Renal cortical epithelial cell (primary cell): ENCODE data around the gene MTOR. TPM values are rescaled to one million over a fixed set of nuclear protein-coding genes. Genes with fewer than 3 reads are reported as not detected.
"Not testable (repeated sequence)": the region's sequence is repeated elsewhere in the genome, so short reads cannot be mapped to it uniquely, and the experiment has no call there.

Experiments
- DNase-seq: peaks from one replicate; pipeline ENCODE4 v3.0.0-alpha.2; 2011; ENCODE audit warnings: low read depth
- total RNA-seq: library from RNA; depleted of rRNA; stranded (reverse); fragments of >200 nt; gene quantifications from 2 replicates; pipeline ENCODE4 v1.2.3, GENCODE V29; 2014

The MTOR gene
- total RNA-seq, 1 donor from 2014 or later: 105 TPM

- DNase-seq: not testable (repeated sequence)
Measured at GRCh38 chr1:11063937-11064537, 198.3 kb downstream of the MTOR start.

GRCh38 chr1:11062965-11063401, 199.4 kb downstream of the MTOR start:
- DNase-seq: peak; percentile 46

GRCh38 chr1:11061652-11062365, 200.5 kb downstream of the MTOR start:
- no peak for DNase-seq

- peak; percentile 68 for DNase-seq
Measured at GRCh38 chr1:11059968-11060830, 202.2 kb downstream of the MTOR start, which contains the start of gene SRM. SRM (minus strand) TSS chr1:11060018; CDS start chr1:11059943, 75 bp downstream.

GRCh38 chr1:11059155-11059967, 203.0 kb downstream of the MTOR start:
- DNase-seq: no peak

DNA sequence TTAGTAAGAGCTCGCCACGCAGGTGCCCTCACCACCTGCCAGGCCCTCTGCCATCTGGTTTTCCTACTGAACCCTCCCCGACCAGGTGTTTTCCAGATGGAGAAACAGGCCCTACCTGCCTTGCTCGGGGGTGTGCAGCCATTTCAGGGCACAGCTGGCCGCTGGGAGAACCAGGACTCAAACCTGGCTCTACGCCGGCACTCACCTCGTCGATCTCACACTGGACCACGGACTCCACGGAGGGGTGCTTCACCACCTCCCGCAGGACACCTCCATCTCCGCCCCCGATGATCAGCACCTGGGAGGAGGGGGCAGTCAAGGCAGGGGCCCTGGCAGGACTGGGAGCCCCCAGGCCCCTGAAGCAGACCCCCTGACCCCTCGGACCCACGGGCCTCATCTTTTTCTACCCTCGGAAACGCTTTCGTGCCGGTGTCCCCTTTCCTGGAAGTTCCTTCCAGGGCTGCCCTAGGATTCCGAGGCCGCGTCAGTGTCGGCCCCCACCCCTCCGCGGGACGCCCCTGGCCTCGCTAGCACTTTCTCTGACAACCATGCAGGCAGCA, 203.7 kb downstream of the MTOR start:
- no peak for DNase-seq

DNA sequence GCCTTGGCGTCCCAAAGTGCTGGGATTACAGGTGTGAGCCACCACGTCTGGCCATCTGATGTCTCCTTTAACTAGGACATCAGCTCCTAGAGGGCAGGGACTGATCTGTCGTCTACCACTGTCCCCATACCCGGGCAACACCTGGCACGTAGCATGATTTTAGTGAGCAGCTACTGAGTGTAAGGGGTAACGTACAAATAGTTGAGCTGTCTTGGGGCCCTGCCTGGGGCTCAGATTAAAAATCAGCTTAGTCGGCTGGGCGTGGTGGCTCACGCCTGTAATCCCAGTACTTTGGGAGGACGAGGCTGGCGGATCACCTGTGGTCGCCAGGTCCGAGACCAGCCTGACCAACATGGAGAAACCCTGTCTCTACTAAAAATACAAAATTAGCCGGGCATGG, 204.3 kb downstream of the MTOR start:
- no peak for DNase-seq

- no peak for DNase-seq
Measured at GRCh38 chr1:11057477-11057876, 204.9 kb downstream of the MTOR start.

Other genes with a start within 250 kb of the MTOR start
- gene TARDBP, start 249.9 kb downstream of the MTOR start, total RNA-seq: 89.8 and 187 TPM in 2 replicates
- gene MASP2, start 215.3 kb downstream of the MTOR start, total RNA-seq: 0.35 TPM in 1 of 2 replicates, not detected in the other
- gene SRM, start 202.5 kb downstream of the MTOR start, total RNA-seq: 4.5 and 26.5 TPM in 2 replicates
- 49.5 and 65.5 TPM in 2 replicates for gene EXOSC10, start 162.7 kb downstream of the MTOR start, total RNA-seq
- gene ANGPTL7, start 73.2 kb downstream of the MTOR start, total RNA-seq: 6.9 and 22.8 TPM in 2 replicates
- gene UBIAD1, start 10.6 kb upstream of the MTOR start, total RNA-seq: 8.6 and 10.9 TPM in 2 replicates
- under 0.01 TPM in 1 of 2 replicates, not detected in the other for gene DISP3, start 216.6 kb upstream of the MTOR start, total RNA-seq